ENCODE data around the gene HSFX4.
"Not testable (repeated sequence)": the region's sequence is repeated elsewhere in the genome, so short reads cannot be mapped to it uniquely, and the experiment has no call there.

HSFX4 gene

GRCh38 chrX:149929400-149929799 is at the start of gene HSFX4:
Gene HSFX4, plus strand, starts transcription at chrX:149929573. Its CDS starts 72 bp downstream, at chrX:149929645.
- DNase-seq (ENCODE audit: low read depth in 2 of 2), result not testable (repeated sequence)

GRCh38 chrX:149881081-149881711 is 48.2 kb upstream of the HSFX4 start, which contains the start of gene MAGEA8:
Gene MAGEA8, plus strand, starts transcription at chrX:149881183. Its CDS starts 3,090 bp downstream, at chrX:149884273.
- TF ChIP-seq CTCF (IDR thresholded peaks at IDR 0.05; ENCODE audit: low read depth, low read length), result peak; percentile 6
- DNase-seq (ENCODE audit: low read depth in 2 of 2), result no peak
- H3K4me3 ChIP-seq (replicated peaks in 1 of 2; ENCODE audit: low read depth in 2 of 2, low read length in 2 of 2), result no peak within 1 kb of the TSS

More at GRCh38 chrX:149929400-149929799, at the start of gene HSFX4:
- not testable (repeated sequence) for H3K4me3 ChIP-seq (replicated peaks in 1 of 2; ENCODE audit: low read depth in 2 of 2, low read length in 2 of 2)

GRCh38 chrX:149890828-149891227 is 38.5 kb upstream of the HSFX4 start:
- DNase-seq (ENCODE audit: low read depth in 2 of 2), result not testable (repeated sequence)

GRCh38 chrX:149898554-149898953 is 30.8 kb upstream of the HSFX4 start:
- H3K4me3 ChIP-seq (replicated peaks in 1 of 2; ENCODE audit: low read depth in 2 of 2, low read length in 2 of 2), result no peak overlapping the region
- TF ChIP-seq CTCF (IDR thresholded peaks at IDR 0.05; ENCODE audit: low read depth, low read length), result no peak
- DNase-seq (ENCODE audit: low read depth in 2 of 2), result no peak

More at GRCh38 chrX:149890828-149891227, 38.5 kb upstream of the HSFX4 start:
- H3K4me3 ChIP-seq (replicated peaks in 1 of 2; ENCODE audit: low read depth in 2 of 2, low read length in 2 of 2), result not testable (repeated sequence)

- DNase-seq (ENCODE audit: low read depth in 2 of 2), result peak; percentile 21 to 24
- peak; percentile 22 for TF ChIP-seq CTCF (IDR thresholded peaks at IDR 0.05; ENCODE audit: low read depth, low read length)
- H3K4me3 ChIP-seq (replicated peaks in 1 of 2; ENCODE audit: low read depth in 2 of 2, low read length in 2 of 2), result no peak overlapping the region
Observed at GRCh38 chrX:149903889-149904748, 25.3 kb upstream of the HSFX4 start.

GRCh38 chrX:149908308-149908707 is 21.1 kb upstream of the HSFX4 start:
- no peak overlapping the region for H3K4me3 ChIP-seq (replicated peaks in 1 of 2; ENCODE audit: low read depth in 2 of 2, low read length in 2 of 2)
- DNase-seq (ENCODE audit: low read depth in 2 of 2), result no peak
- TF ChIP-seq CTCF (IDR thresholded peaks at IDR 0.05; ENCODE audit: low read depth, low read length), result no peak

- DNase-seq (ENCODE audit: low read depth in 2 of 2), result no peak
- no peak overlapping the region for H3K4me3 ChIP-seq (replicated peaks in 1 of 2; ENCODE audit: low read depth in 2 of 2, low read length in 2 of 2)
- no peak for TF ChIP-seq CTCF (IDR thresholded peaks at IDR 0.05; ENCODE audit: low read depth, low read length)
Observed at GRCh38 chrX:149908727-149909126, 20.6 kb upstream of the HSFX4 start.

All from cardiac fibroblast (primary cell).